Measurements from ENCODE around the gene NTRK2.

The NTRK2 gene

DNA sequence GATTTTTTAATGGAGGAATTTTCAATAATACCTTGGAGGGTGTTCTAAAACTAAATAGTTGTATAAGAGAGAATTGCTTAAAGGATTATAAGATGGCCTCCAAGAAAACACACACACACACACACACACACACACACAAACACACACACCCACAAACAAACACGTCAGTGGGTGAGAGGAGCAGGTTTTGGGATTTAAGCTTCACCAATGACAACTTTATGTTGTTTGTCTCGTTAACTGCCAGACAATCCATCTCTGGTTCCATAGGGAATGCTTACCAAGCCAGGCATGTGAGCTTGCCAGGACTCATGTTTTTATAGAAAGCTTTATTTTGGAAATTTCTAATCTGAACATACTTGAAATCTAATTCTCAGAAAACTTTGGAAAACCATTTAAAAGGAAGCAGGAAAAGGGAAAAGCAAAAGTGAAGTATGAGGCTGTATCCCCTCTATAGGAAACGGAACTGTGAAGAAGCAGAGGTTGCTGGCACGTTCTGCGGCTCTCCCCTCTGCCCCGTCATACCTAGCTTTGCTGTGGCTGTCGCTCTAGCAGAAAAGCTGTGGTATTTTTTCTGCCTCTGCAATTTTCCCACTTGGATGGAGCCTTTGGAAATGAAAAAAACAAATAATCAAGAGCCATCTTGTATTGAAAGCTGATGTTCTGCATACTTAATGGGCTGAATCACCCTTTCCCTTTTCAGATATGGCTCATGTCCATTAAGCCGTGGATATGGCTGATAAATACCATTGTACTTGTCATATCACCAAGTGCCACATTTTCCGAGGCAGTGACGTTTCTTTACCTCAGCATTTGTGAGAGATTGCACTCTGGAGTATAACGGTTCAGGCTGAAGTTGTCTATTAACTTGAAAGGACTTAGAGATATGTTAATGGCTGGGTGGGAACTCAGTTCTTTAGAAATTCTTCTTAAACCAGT is 112.7 kb downstream of the NTRK2 start:
- no peak for TF ChIP-seq CTBP1 (IDR thresholded peaks at IDR 0.05; ENCODE audit: borderline replicate concordance)
- TF ChIP-seq FOXM1 (IDR thresholded peaks at IDR 0.05; ENCODE audit: borderline replicate concordance): no peak
- TF ChIP-seq FOXA1 (IDR thresholded peaks at IDR 0.05): no peak
- TF ChIP-seq SP1 (IDR thresholded peaks at IDR 0.05): no peak
- TF ChIP-seq NFRKB (IDR thresholded peaks at IDR 0.05): no peak
- TF ChIP-seq L3MBTL2 (conservative IDR thresholded peaks at IDR 0.05): no peak
- TF ChIP-seq BHLHE40 (IDR thresholded peaks at IDR 0.05; ENCODE audit: borderline replicate concordance): no peak
- no peak for TF ChIP-seq LEF1 (IDR thresholded peaks at IDR 0.05; ENCODE audit: borderline replicate concordance)
- TF ChIP-seq SUZ12 (IDR thresholded peaks at IDR 0.05): no peak
- no peak for TF ChIP-seq ELF4 (IDR thresholded peaks at IDR 0.05)
- TF ChIP-seq HDGF (IDR thresholded peaks at IDR 0.05; ENCODE audit: borderline replicate concordance): no peak
- no peak for TF ChIP-seq ZNF384 (IDR thresholded peaks at IDR 0.05)
- TF ChIP-seq FOXK2 (IDR thresholded peaks at IDR 0.05): no peak
- TF ChIP-seq PKNOX1 (IDR thresholded peaks at IDR 0.05): no peak
- TF ChIP-seq ARNT (IDR thresholded peaks at IDR 0.05): no peak
- TF ChIP-seq TARDBP (IDR thresholded peaks at IDR 0.05): no peak
- DNase-seq (ENCODE audit: extremely low spot score): no peak
- ChIA-PET POLR2A (no interaction called here), CTCF (no interaction called here)

DNA sequence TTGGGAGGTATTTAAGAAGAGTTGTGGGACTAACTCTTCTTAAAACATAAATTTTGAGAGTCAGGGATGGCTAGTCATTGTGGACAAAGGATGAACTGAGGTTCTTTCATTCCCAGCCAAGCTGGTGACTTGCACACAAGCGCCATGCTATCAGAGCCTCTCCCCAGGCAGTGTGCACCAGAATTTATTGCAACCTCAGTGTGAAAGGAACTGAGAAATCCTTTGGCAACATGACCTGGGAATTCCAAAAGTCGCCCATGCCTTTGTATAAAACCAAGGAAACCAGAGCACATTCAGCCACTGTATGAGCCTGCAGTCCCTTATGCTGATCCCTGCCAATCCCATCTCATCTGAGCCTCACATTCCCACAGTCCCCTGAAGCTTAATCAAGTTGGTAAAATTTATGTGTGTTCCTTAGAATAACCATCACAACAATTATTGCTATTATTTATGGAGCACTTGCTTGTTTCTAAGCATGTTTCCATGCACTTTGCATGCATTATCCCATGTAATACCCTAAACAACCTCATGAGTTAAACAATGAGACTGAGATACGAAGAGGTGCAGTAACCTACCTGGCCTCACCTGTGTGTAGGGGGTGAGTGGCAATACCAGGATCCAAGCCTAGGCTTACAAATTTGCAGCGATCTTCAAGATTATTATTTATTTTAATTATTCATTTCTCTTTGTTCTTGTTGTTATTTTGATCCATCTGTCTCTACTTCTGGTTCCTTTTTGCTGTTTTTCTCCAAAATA is 116.4 kb downstream of the NTRK2 start:
- no peak for DNase-seq (ENCODE audit: extremely low spot score)
- no peak for TF ChIP-seq FOXA1 (IDR thresholded peaks at IDR 0.05)
- TF ChIP-seq ARNT (IDR thresholded peaks at IDR 0.05): no peak
- no peak for TF ChIP-seq ELF4 (IDR thresholded peaks at IDR 0.05)
- TF ChIP-seq ZNF384 (IDR thresholded peaks at IDR 0.05): no peak
- TF ChIP-seq L3MBTL2 (conservative IDR thresholded peaks at IDR 0.05): no peak
- TF ChIP-seq FOXM1 (IDR thresholded peaks at IDR 0.05; ENCODE audit: borderline replicate concordance): no peak
- no peak for TF ChIP-seq SP1 (IDR thresholded peaks at IDR 0.05)
- no peak for TF ChIP-seq SUZ12 (IDR thresholded peaks at IDR 0.05)
- CTCF ChIA-PET: no interaction called here
- POLR2A ChIA-PET: no interaction called here

GRCh38 chr9:84788803-84789462 is 119.4 kb downstream of the NTRK2 start:
- no peak for DNase-seq (ENCODE audit: extremely low spot score)
- TF ChIP-seq ZNF384 (IDR thresholded peaks at IDR 0.05) (no peak), PKNOX1 (IDR thresholded peaks at IDR 0.05) (no peak), SP1 (IDR thresholded peaks at IDR 0.05) (no peak), NFRKB (IDR thresholded peaks at IDR 0.05) (no peak), ELF4 (IDR thresholded peaks at IDR 0.05) (no peak), FOXA1 (IDR thresholded peaks at IDR 0.05) (no peak), SUZ12 (IDR thresholded peaks at IDR 0.05) (no peak), L3MBTL2 (conservative IDR thresholded peaks at IDR 0.05) (no peak), HDGF (IDR thresholded peaks at IDR 0.05; ENCODE audit: borderline replicate concordance) (no peak), CTBP1 (IDR thresholded peaks at IDR 0.05; ENCODE audit: borderline replicate concordance) (no peak), LEF1 (IDR thresholded peaks at IDR 0.05; ENCODE audit: borderline replicate concordance) (no peak), TARDBP (IDR thresholded peaks at IDR 0.05) (no peak), FOXM1 (IDR thresholded peaks at IDR 0.05; ENCODE audit: borderline replicate concordance) (no peak)
- CTCF ChIA-PET: no interaction called here
- POLR2A ChIA-PET: no interaction called here

DNA sequence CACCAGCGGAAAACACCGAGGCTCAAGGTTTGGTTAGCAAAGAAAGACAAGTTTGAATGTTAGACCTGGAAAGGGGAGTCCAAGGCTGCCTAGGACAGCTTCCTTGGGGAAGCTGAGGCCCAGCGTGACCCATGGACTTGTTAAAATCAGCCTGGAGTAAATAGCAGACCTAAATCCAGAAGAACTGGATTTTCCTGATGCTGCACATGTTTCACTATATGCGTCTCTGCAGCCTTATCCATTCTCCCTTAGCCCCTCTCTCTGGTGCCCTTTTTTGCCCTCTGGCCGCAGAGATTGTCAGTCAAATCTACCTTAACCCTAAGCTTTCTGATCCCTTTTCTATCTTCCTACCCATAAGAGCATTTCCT is 119.9 kb downstream of the NTRK2 start:
- TF ChIP-seq ARNT (IDR thresholded peaks at IDR 0.05) (no peak), FOXA1 (IDR thresholded peaks at IDR 0.05) (no peak), ELF4 (IDR thresholded peaks at IDR 0.05) (no peak), TARDBP (IDR thresholded peaks at IDR 0.05) (no peak), L3MBTL2 (conservative IDR thresholded peaks at IDR 0.05) (no peak), SP1 (IDR thresholded peaks at IDR 0.05) (no peak), HDGF (IDR thresholded peaks at IDR 0.05; ENCODE audit: borderline replicate concordance) (no peak), NFRKB (IDR thresholded peaks at IDR 0.05) (no peak), LEF1 (IDR thresholded peaks at IDR 0.05; ENCODE audit: borderline replicate concordance) (no peak), SUZ12 (IDR thresholded peaks at IDR 0.05) (no peak), BHLHE40 (IDR thresholded peaks at IDR 0.05; ENCODE audit: borderline replicate concordance) (no peak), ZNF384 (IDR thresholded peaks at IDR 0.05) (no peak), PKNOX1 (IDR thresholded peaks at IDR 0.05) (no peak), FOXK2 (IDR thresholded peaks at IDR 0.05) (no peak), FOXM1 (IDR thresholded peaks at IDR 0.05; ENCODE audit: borderline replicate concordance) (no peak), CTBP1 (IDR thresholded peaks at IDR 0.05; ENCODE audit: borderline replicate concordance) (no peak)
- POLR2A ChIA-PET: interaction anchor here (0.7 kb wide), 1 partner anchor 469 kb away, joined by 3 read pairs; no protein-coding TSS in a partner anchor
- no peak for DNase-seq (ENCODE audit: extremely low spot score)
- CTCF ChIA-PET: no interaction called here

- TF ChIP-seq HDGF (IDR thresholded peaks at IDR 0.05; ENCODE audit: borderline replicate concordance) (no peak), SUZ12 (IDR thresholded peaks at IDR 0.05) (no peak), CTBP1 (IDR thresholded peaks at IDR 0.05; ENCODE audit: borderline replicate concordance) (no peak), FOXA1 (IDR thresholded peaks at IDR 0.05) (no peak), ELF4 (IDR thresholded peaks at IDR 0.05) (no peak), FOXM1 (IDR thresholded peaks at IDR 0.05; ENCODE audit: borderline replicate concordance) (no peak), PKNOX1 (IDR thresholded peaks at IDR 0.05) (no peak), BHLHE40 (IDR thresholded peaks at IDR 0.05; ENCODE audit: borderline replicate concordance) (no peak), FOXK2 (IDR thresholded peaks at IDR 0.05) (no peak), LEF1 (IDR thresholded peaks at IDR 0.05; ENCODE audit: borderline replicate concordance) (no peak), NFRKB (IDR thresholded peaks at IDR 0.05) (no peak), TARDBP (IDR thresholded peaks at IDR 0.05) (no peak), ZNF384 (IDR thresholded peaks at IDR 0.05) (no peak)
- no peak for DNase-seq (ENCODE audit: extremely low spot score)
- CTCF ChIA-PET: no interaction called here
- POLR2A ChIA-PET: no interaction called here
Measured at GRCh38 chr9:84791643-84792042, 122.1 kb downstream of the NTRK2 start.

All from HEK293T (cell line).